GM19438 (cell line): ENCODE results near the gene TMEM52.

Experiments used
- ATAC-seq: cut with Tn5 transposase; IDR thresholded peaks from one replicate; pipeline ENCODE4 v1.9.1; 2021; ENCODE audit warnings: low read depth; ENCODE audit not compliant: unreplicated experiment

The TMEM52 gene

GRCh38 chr1:1918901-1919303, at the start of gene TMEM52:
TMEM52 (minus strand) TSS chr1:1919279; CDS start chr1:1919265, 14 bp downstream.
- ATAC-seq, result no peak

GRCh38 chr1:1967879-1968278, 48.8 kb upstream of the TMEM52 start:
- no peak for ATAC-seq

- no peak for ATAC-seq
Observed at GRCh38 chr1:1967151-1967550, 48.1 kb upstream of the TMEM52 start.

GRCh38 chr1:1966071-1966740, 47.1 kb upstream of the TMEM52 start:
- no peak for ATAC-seq

GRCh38 chr1:1965546-1965945, 46.5 kb upstream of the TMEM52 start:
- no peak for ATAC-seq

GRCh38 chr1:1964811-1965210, 45.7 kb upstream of the TMEM52 start:
- ATAC-seq, result no peak

- no peak for ATAC-seq
Observed at GRCh38 chr1:1963570-1963969, 44.5 kb upstream of the TMEM52 start.

GRCh38 chr1:1962752-1963151, 43.7 kb upstream of the TMEM52 start:
- no peak for ATAC-seq

GRCh38 chr1:1960480-1961196, 41.6 kb upstream of the TMEM52 start:
- ATAC-seq, result no peak

GRCh38 chr1:1959840-1960479, 40.9 kb upstream of the TMEM52 start:
- no peak for ATAC-seq

GRCh38 chr1:1959459-1959839, 40.4 kb upstream of the TMEM52 start:
- ATAC-seq, result no peak

- no peak for ATAC-seq
Observed at GRCh38 chr1:1958071-1958541, 39.0 kb upstream of the TMEM52 start.

GRCh38 chr1:1957533-1957961, 38.5 kb upstream of the TMEM52 start:
- ATAC-seq, result no peak

GRCh38 chr1:1956586-1957532, 37.8 kb upstream of the TMEM52 start:
- no peak for ATAC-seq

- ATAC-seq, result no peak
Observed at GRCh38 chr1:1956101-1956500, 37.0 kb upstream of the TMEM52 start.

- ATAC-seq, result no peak
Observed at GRCh38 chr1:1955621-1956094, 36.6 kb upstream of the TMEM52 start.

- ATAC-seq, result no peak
Observed at GRCh38 chr1:1954831-1955441, 35.9 kb upstream of the TMEM52 start.

- no peak for ATAC-seq
Observed at GRCh38 chr1:1954015-1954414, 34.9 kb upstream of the TMEM52 start.

GRCh38 chr1:1950940-1951339, 31.9 kb upstream of the TMEM52 start:
- ATAC-seq, result no peak

- no peak for ATAC-seq
Observed at GRCh38 chr1:1948783-1949182, 29.7 kb upstream of the TMEM52 start.
